Raji (cell line): ENCODE data around the gene ST8SIA5.

ENCODE experiments used
- POLR2A ChIP-seq: IDR thresholded peaks from 2 replicates; pipeline ENCODE4 v1.6.1; 2011; ENCODE audit warnings: low read depth, low read length, control low read depth; ENCODE audit not compliant: insufficient read depth

Gene ST8SIA5

DNA sequence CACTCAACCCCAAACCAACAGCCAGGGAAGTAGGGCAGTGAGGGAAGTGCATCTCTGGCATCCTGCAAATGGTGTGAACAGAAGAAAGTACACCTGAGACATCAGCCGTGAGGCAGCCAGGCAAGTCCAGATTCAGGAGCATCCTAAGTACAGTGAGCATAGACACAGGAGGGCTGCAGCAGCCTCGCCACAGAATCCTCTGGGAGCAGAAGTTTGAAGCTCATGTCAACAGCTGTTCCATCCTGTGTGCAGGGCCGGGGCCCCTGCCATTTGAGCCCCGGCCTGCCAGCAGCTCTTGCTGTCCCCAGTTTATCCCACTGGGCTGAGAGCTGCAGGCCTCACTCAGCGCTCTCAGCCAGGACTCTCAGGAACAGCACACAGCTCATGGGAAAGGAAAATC, 114.3 kb downstream of the ST8SIA5 start:
- no peak for TF ChIP-seq POLR2A

DNA sequence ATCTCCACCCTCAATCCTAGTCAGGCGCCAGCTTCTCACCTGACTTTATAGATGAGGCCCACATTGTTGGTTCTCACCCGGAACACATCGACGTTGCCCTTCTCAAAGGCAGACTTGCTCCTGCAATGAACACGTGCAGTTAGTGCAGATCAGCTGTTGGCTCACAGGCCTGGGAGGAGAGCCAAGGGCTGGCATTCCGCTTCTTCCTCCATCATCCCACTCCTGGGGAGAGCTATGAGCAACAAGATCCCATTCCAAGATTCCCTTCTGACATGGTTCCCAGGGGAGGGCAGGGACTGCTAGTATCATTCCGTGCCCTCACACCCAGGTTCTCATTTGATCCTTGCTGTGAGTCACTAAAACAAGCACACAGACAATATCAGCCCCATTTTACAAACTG, 114.9 kb downstream of the ST8SIA5 start:
- TF ChIP-seq POLR2A, result no peak

DNA sequence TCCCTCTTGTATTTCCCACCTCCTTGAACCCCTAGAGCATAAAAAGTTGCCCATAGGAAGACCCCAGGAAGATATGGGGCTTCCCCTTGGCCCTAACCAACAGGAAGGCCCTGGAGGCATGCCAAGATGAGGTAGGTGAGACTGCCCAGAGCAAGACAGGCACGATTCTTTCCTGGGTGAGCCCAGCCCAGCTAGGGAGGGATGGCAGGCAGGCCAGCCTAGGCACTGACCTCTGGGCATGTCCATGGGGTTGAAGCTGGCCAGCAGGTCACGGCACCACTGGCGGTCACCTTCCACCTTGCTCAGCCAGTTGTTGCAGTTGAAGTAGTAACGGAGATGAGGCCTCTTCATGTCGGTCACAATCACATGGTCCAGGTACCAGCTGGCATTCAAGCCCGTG, 117.5 kb downstream of the ST8SIA5 start:
- no peak for TF ChIP-seq POLR2A

DNA sequence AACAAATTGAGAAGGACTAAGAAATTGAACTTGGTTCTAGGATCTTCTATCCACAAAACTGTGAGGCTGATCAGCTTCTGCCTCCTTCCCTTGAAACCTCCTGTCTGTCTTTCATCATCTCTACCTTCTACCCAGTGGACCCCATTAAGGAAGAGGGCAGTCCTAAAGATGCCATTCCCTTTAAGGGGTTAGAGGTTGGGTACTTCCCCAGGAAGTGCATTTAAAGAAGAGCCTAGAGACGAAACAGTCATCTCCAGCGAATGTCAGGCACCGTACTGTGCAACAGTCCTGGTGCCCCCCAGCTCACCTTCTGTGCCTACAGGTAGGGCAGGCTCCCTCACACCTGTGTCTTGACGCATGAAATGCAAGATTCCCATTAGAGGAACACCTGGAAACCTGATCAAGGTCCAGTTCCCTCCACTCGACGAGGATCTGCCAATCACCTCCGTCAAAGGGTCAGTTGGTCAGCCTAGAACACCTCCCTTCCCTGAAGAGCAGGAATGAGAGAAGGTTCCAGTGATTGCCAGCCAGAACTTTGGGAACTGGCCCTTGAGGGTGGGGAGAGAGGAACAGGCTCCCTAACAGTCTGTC, 120.7 kb downstream of the ST8SIA5 start:
- TF ChIP-seq POLR2A, result no peak

DNA sequence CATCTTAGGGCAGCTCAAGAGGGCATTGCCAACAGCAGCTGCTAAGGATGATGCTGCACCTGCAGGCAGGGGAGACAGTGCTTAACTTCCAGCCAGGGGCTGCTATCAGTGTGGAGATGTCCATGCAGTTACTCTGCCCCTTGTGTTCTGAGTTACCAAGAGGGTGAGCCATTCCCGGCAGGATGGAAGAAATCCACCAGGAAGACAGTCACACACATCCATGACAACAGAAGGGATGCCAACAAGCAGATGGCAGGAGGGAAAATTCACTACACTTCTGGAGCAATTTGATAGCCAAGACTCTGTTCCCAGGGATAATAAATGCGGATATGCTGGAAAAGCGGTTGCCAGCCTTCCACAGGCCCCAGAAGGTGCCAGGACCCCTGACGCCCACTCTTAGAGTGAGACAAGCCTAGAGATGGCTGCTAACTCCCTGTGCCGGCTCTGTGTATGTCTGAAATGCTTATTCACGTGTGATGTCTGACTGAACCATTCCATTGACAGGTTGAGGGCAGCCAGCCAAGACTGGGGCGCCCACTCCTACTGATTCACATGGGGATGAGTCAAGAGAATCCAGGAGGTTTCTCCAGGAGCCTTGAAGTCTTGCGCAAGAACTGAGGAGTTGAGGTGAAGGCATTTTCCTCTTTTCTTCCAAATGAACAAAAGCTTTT, 124.3 kb downstream of the ST8SIA5 start:
- no peak for TF ChIP-seq POLR2A

DNA sequence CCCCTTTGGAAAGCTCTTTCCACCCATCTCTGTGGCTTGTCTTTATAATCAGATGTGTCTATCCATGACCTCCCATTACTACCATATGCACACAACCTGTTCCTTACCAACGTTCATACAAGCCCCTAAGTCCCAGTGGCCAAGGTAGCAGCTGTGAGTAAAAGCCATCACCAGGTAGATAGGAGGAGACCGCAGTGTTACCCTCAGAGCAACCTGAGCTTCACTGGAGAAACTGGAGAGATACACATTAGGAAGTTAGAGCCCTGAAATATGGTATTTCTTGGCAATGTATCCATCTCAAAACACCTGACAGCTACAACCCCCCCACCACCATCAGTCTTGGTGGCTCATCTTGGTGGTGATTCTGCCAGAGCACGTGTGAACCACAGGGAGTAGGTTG, 125.9 kb downstream of the ST8SIA5 start:
- TF ChIP-seq POLR2A, result no peak

DNA sequence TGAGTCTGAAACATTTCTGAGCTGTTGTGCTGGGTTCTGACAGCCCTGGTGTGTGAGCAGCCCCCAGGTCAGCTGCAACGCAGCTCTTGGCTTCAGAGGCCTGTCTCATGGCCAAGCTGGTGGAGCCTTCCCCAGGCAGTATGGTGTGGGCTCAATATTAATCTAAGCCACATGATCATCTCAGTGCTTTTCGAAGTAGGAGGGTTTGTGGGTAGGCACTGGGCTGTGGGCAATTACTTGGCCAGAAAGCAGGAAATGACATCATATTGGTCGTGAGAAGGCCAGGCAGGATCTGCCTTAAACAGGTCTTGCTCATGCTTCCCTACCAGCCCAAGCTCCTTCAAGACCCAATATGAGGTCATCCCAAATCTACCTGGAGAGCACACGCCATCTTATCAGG, 126.7 kb downstream of the ST8SIA5 start:
- no peak for TF ChIP-seq POLR2A

DNA sequence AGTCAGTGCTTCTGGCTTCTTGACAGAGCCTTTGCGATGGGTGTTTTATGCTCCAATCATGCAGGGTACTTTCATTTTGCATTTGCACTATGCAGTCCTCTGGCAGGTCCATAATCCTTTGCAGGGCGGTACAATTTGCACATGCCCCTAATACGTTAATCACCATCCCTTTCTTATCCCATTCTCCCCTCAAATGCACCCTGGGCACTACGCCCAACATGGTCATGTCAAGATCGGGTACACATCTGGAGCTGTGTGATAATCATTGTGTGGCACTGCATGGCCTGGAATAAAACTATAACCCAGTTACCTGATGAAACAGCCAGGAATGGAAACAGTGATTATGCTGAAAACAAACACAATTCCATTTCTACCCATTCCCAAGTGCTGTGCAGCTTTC, 127.5 kb downstream of the ST8SIA5 start:
- TF ChIP-seq POLR2A, result no peak

DNA sequence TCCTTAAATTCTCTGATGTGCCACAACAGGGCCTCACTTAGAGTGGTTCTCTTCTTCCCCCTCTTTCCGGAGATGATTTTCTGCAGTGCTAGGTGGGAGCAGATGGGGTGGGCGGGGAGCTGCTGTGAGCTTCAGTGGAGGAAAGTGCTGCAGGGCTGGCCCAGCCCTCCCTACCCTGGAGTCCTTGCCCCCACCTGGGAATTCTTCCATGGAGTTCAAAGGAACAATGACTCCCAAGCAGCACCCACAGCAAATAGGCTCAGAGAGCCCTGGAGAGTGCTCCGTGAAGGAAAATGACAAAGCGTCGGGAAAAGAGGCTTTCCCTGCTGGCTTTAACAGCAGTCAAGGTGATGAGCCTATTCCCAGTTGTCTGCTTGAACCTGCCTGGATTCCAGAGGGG, 128.6 kb downstream of the ST8SIA5 start:
- TF ChIP-seq POLR2A, result no peak

DNA sequence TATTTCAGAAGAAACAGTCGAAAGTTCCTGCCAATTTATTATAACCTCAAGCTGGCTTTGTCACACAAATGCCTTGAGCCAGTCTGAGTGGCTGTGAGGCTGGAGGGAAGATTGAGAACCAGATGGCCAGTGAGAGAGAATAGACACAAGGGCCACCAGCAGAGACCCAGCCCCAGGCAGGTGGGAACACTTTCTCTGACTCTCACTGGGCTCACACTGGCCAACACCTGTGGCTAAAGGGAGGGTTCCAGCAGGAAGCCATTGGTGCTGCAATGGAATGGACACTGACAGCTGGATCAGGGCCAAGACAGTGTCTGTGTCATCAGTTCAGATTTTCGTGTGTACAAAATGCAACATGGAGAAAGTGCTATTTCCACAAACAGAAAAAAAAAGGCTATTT, 129.7 kb downstream of the ST8SIA5 start:
- no peak for TF ChIP-seq POLR2A

DNA sequence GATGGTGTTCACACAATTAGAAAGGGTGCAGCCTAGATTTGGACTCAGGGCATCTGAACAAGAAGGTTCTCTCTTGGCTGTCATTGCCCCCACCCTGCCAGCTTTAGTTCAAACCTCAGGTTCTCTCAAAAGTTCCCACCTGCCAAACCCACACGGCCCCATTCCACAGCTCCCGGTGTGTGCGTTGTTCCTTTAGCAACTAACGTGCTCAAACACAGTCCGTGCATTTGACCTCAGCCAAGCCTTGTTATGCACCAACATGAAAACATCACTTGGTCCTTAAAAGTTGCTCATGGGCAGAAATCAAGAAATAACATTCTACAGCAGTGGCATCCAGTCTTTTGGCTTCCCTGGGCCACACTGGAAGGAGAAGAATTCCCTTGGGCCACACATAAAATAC, 131.8 kb downstream of the ST8SIA5 start:
- no peak for TF ChIP-seq POLR2A

DNA sequence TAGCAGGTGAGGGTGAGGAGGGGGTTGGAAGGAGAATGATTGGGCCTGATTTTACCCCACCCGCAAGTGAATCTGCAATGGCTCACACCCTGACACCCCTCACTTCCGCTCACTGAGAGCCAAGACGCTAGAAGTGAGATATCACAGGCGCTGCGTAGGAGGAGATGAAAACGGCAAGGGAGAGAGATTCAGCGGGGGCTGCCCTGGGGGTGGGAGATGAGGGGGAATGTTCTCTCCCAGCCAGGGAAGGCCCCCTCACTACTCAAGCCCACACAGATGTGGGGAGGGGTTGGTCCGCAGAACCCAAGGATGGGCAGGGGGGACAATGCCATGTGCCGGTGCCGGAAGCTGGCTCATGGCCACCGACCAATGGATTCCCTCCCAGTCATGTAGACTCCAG, 132.7 kb downstream of the ST8SIA5 start:
- no peak for TF ChIP-seq POLR2A

DNA sequence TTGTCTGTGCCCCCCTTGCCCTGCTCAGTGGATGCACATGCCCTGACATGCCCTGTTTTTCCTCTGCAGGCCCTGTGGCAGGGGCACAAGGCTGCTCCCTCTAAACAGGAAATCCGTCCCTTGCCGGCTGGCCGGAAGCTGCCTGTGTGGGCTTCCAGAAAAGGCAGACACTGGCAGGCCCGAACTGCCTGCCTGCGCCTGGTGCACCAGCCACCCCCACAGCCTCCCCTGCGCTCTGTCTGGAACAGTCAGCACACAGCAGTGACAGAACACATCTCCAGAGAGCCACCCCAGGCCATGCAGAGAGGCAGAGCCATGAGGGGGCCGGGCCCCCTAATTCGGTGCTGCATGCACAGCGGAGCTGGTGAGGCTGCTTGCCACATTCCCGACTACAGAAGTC, 133.3 kb downstream of the ST8SIA5 start:
- no peak for TF ChIP-seq POLR2A

DNA sequence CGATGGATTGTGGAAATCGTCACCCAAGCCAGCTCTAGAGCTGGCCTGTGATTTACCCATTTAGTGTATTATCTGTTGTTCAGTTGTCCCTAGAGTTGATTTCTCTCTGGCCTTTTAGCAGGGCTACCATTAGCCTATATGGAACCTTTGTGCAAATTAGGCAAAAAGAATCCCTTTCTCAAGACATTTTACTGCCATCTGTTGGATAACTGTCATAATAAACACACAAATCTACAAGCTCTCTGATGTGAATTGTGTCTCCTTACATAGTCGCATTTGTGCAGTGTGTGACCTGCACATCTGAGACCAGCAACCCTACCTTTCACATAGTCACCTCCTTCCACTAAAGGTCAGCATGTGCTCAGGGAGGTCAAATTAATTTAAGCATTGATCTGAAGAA, 133.9 kb downstream of the ST8SIA5 start:
- TF ChIP-seq POLR2A, result no peak

DNA sequence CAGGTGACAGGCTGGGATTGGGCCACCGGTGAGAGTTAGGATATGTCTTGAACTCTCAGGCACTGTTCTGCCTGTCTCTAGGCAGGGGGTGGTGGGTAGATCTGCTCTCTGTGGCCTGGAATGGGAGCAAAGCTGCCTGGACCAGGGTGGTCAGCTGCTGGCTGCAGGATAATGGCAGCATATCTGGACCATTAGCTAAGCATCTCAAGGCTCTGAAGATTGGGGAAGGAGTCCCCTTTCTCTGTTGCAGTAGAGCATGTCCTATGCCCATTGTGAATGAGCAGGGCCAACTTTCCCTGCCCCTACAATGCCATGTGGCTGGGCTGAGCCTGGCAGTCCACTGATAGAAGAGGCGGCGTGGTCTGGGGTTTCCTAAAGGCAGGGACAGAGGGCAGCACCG, 134.4 kb downstream of the ST8SIA5 start:
- no peak for TF ChIP-seq POLR2A

DNA sequence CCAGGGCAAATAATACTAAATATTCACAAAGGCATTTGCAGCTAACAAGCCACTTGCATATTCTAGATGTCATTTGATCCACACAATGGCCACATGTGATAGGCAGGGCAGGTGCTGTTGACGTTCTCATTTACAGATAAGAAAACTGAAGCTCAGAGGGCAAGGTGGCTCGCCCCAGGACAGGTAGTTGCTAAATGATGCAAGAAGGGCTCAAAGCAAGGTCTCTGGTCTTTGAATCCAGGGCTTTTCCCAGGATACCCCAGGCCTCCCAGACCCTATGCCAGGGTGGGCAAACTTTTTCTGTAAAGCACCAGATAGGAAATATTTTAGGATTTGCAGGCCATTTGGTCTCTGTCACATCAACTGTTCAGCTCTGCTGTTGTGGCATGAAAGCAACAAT, 135.0 kb downstream of the ST8SIA5 start:
- no peak for TF ChIP-seq POLR2A
